ENCODE results near the gene EXOSC2.
A peak's percentile ranks its signal among the peaks of the same experiment; 100 is the strongest.

Gene EXOSC2

GRCh38 chr9:130701059-130702022 lies 7.8 kb downstream of the EXOSC2 start:
- DNase-seq, result peak; percentile 56

GRCh38 chr9:130703501-130703900 lies 9.9 kb downstream of the EXOSC2 start:
- DNase-seq, result no peak

GRCh38 chr9:130707225-130707976 lies 13.8 kb downstream of the EXOSC2 start:
- DNase-seq, result peak; percentile 79

- no peak for DNase-seq
These were observed 17.3 kb downstream of the EXOSC2 start for GRCh38 chr9:130710822-130711352.

- no peak for DNase-seq
These were observed 17.9 kb downstream of the EXOSC2 start for GRCh38 chr9:130711469-130711868.

- DNase-seq, result peak; percentile 96
These were observed 19.1 kb downstream of the EXOSC2 start for GRCh38 chr9:130712564-130713285.

- no peak for DNase-seq
These were observed 19.8 kb downstream of the EXOSC2 start for GRCh38 chr9:130713286-130713960.

GRCh38 chr9:130714586-130715110 lies 21.1 kb downstream of the EXOSC2 start:
- no peak for DNase-seq

GRCh38 chr9:130715270-130715669 lies 21.7 kb downstream of the EXOSC2 start:
- no peak for DNase-seq

GRCh38 chr9:130718562-130718961 lies 25.0 kb downstream of the EXOSC2 start:
- no peak for DNase-seq

- DNase-seq, result no peak
These were observed 27.2 kb downstream of the EXOSC2 start for GRCh38 chr9:130720762-130721161.

- no peak for DNase-seq
These were observed 35.1 kb downstream of the EXOSC2 start for GRCh38 chr9:130728721-130729120.

GRCh38 chr9:130729145-130729544 lies 35.6 kb downstream of the EXOSC2 start:
- DNase-seq, result no peak

GRCh38 chr9:130731355-130731754 lies 37.8 kb downstream of the EXOSC2 start:
- peak; percentile 87 for DNase-seq

GRCh38 chr9:130732136-130732535 lies 38.6 kb downstream of the EXOSC2 start:
- peak; percentile 90 for DNase-seq

GRCh38 chr9:130732793-130733221 lies 39.2 kb downstream of the EXOSC2 start:
- no peak for DNase-seq

- no peak for DNase-seq
These were observed 42.0 kb downstream of the EXOSC2 start for GRCh38 chr9:130735566-130735965.

- DNase-seq, result no peak
These were observed 43.3 kb downstream of the EXOSC2 start for GRCh38 chr9:130736834-130737233.

- DNase-seq, result peak; percentile 59
These were observed 44.7 kb downstream of the EXOSC2 start for GRCh38 chr9:130738281-130738680.

GRCh38 chr9:130739081-130739480 lies 45.5 kb downstream of the EXOSC2 start:
- no peak for DNase-seq

- DNase-seq, result peak; percentile 28
These were observed 46.8 kb downstream of the EXOSC2 start for GRCh38 chr9:130740218-130741023.
